Breast epithelium (tissue), 3 donors: Measurements from ENCODE around the gene SLX4IP.

Experiments
- POLR2A ChIP-seq: fragments of 450-650 bp; IDR thresholded peaks from one replicate; pipeline ENCODE4 v1.6.1; 2016; ENCODE audit warnings: antibody characterized with exemption, mild to moderate bottlenecking, moderate library complexity
- POLR2AphosphoS5 ChIP-seq, 3 donors: sonication (generic); formaldehyde crosslinking; IDR thresholded peaks; one replicate each; pipeline ENCODE4 v1.6.1; 2017; ENCODE audit warnings: antibody characterized with exemption in 3 of 3
- TF ChIP-seq, protein P1 (sequence below), 3 donors: fragments of 450-650 bp; IDR thresholded peaks; one replicate each; pipeline ENCODE4 v1.5.1; 2016 to 2017; ENCODE audit warnings: antibody characterized with exemption in 3 of 3, mild to moderate bottlenecking in 3 of 3, moderate library complexity in 3 of 3

DNA sequence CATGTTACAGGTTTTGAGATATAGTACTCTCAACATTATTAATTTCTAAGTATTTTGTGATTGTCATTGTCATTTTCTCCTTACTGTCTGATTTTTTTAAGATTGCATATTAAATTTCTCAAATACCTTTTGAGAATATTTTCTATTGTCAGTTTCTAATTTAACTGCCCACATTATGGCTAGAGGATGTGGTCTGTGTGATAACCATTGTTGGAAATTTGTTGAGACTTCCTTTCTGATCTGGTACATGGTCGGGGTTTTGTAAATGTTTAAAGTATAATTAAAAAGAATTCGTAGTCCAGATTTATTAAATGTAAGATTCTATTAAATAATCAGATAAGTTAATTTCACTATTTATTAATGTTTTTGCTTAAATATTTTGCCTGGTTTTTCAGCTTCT is 60.1 kb downstream of the SLX4IP start:
- no peak for TF ChIP-seq POLR2AphosphoS5 (IDR thresholded peaks at IDR 0.05)
- TF ChIP-seq, protein P1, sequence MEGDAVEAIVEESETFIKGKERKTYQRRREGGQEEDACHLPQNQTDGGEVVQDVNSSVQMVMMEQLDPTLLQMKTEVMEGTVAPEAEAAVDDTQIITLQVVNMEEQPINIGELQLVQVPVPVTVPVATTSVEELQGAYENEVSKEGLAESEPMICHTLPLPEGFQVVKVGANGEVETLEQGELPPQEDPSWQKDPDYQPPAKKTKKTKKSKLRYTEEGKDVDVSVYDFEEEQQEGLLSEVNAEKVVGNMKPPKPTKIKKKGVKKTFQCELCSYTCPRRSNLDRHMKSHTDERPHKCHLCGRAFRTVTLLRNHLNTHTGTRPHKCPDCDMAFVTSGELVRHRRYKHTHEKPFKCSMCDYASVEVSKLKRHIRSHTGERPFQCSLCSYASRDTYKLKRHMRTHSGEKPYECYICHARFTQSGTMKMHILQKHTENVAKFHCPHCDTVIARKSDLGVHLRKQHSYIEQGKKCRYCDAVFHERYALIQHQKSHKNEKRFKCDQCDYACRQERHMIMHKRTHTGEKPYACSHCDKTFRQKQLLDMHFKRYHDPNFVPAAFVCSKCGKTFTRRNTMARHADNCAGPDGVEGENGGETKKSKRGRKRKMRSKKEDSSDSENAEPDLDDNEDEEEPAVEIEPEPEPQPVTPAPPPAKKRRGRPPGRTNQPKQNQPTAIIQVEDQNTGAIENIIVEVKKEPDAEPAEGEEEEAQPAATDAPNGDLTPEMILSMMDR (IDR thresholded peaks at IDR 0.05): no peak
- TF ChIP-seq POLR2A: no peak
